HG02885 (cell line): Measurements from ENCODE around the gene PLEKHO2.
"Not testable (repeated sequence)": the region's sequence is repeated elsewhere in the genome, so short reads cannot be mapped to it uniquely, and the experiment has no call there.

Experiments used
- ATAC-seq: cut with Tn5 transposase; IDR thresholded peaks from one replicate; pipeline ENCODE4 v1.9.1; 2021; ENCODE audit warnings: mild to moderate bottlenecking; ENCODE audit not compliant: unreplicated experiment, poor library complexity

The PLEKHO2 gene, protein sequence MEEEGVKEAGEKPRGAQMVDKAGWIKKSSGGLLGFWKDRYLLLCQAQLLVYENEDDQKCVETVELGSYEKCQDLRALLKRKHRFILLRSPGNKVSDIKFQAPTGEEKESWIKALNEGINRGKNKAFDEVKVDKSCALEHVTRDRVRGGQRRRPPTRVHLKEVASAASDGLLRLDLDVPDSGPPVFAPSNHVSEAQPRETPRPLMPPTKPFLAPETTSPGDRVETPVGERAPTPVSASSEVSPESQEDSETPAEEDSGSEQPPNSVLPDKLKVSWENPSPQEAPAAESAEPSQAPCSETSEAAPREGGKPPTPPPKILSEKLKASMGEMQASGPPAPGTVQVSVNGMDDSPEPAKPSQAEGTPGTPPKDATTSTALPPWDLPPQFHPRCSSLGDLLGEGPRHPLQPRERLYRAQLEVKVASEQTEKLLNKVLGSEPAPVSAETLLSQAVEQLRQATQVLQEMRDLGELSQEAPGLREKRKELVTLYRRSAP

GRCh38 chr15:64841344-64842095 lies at the start of gene PLEKHO2:
Gene PLEKHO2 (plus strand): TSS chr15:64841915. CDS start chr15:64842017, 102 bp downstream.
- ATAC-seq: peak; percentile 65

GRCh38 chr15:64792282-64792681 lies 49.4 kb upstream of the PLEKHO2 start:
- no peak for ATAC-seq

DNA sequence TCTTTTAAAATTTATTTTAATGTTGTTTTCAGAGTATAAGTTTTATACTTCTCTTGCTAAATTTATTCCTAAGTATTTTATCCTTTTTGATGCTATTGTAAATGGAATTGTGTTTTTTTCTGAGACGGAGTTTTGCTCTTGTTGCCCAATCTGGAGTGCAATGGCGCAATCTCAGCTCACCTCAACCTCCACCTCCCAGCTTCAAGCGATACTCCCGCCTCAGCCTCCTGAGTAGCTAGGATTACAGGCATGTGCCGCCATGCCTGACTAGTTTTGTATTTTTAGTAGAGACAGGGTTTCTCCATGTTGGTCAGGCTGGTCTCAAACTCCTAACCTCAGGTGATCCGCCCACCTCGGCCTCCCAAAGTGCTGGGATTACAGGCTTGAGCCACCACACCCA lies 46.4 kb upstream of the PLEKHO2 start:
- ATAC-seq: not testable (repeated sequence)

GRCh38 chr15:64795921-64796320 lies 45.8 kb upstream of the PLEKHO2 start:
- ATAC-seq: not testable (repeated sequence)

DNA sequence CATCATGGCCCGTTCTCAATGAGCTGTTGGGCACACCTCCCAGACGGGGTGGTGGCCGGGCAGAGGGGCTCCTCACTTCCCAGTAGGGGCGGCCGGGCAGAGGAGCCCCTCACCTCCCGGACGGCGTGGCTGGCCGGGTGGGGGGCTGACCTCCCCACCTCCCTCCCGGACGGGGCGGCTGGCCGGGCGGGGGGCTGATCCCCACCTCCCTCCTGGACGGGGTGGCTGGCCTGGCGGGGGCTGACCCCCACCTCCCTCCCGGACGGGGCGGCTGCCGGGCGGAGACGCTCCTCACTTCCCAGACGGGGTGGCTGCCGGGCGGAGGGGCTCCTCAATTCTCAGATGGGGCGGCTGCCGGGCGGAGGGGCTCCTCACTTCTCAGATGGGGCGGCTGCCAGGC lies 42.8 kb upstream of the PLEKHO2 start:
- ATAC-seq: not testable (repeated sequence)

DNA sequence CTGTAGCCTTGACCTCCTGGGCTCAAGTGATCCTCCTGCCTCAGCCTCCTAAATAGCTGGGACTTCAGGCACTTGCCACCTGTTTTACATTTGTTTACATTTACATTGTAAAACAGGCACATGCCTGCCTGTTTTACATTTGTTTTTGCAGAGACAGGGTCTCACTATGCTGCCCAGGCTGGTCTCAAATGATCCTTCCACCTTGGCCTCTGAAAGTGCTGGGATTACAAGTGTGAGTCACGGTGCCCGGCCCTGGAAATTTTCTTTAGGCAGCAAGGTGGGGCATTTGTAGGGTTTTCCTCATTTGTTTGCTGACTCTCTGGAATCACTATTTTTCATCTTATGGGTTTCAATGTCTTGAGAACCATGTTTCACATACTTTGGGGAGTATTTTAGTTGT lies 41.2 kb upstream of the PLEKHO2 start:
- no peak for ATAC-seq

DNA sequence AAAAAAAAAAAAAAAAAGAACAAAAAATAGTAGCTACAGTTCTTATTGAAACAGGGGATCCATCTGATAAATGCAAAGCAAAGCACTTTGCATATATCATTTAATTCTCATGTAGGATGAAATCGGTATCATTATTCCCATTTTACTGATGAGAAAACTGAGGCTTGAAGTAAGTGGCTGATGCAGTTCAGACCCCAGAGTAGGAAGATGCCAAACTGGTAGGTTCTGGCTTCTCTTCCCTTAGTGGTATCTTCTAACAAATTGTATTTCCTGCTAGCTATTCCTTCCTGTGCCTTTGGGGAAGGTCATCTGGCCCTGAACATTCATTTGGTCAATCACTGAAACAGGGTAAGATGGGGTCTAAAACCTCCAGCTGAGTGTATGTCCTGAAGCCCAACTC lies 38.2 kb upstream of the PLEKHO2 start:
- no peak for ATAC-seq

DNA sequence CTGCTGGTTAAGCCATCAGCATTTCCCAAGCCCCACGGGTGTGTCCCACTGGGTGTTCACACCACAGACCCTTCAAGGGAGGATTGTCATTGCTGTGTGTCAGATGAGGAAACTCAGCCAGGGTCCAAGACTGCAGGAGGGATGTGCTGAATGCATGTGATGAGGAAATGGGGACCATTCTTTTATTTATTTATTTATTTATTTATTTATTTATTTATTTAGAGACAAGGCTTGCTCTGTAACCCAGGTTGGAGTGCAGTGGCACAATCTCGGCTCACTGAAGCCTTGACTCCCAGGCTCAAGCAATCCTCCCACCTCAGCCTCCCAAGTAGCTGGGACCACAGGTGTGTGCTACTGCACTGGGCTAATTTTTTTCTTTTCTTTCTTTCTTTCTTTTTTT lies 37.1 kb upstream of the PLEKHO2 start:
- no peak for ATAC-seq

GRCh38 chr15:64806509-64806908 lies 35.2 kb upstream of the PLEKHO2 start:
- no peak for ATAC-seq

DNA sequence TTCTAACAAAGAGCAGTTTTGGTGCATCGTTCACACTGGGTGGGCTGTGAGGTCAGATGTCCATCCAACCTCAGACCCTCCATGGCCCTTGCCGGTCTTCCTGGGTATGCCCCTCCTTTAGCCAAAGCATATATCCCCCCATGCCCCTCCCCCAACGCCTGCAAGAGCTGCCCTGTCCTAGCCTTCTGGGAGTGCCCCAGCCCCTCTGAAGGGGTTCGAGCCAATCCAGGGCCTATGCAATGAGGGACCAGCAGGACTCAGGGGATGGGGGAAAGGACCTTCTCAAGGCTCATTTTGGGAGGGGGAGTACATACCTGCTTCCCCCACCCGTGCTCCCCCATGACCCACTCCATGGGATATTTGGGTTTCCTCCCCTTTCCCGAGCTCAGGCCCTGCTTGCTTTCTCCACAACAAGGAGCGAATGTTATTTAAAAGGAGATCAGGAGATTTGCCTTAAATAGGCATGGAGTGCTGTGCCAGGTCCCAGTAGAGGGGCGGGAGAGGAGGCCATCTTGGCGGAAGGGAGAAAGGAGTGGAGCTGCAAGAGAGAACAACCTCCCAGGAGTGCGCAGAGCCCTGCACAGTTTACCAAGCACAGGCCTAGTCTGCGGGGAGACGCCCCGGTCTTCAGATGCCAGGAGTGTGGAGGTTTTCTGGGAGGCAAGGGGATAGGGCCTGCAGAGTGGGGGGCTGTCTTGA lies 34.5 kb upstream of the PLEKHO2 start:
- ATAC-seq: no peak

GRCh38 chr15:64807751-64808222 lies 33.9 kb upstream of the PLEKHO2 start:
- no peak for ATAC-seq

DNA sequence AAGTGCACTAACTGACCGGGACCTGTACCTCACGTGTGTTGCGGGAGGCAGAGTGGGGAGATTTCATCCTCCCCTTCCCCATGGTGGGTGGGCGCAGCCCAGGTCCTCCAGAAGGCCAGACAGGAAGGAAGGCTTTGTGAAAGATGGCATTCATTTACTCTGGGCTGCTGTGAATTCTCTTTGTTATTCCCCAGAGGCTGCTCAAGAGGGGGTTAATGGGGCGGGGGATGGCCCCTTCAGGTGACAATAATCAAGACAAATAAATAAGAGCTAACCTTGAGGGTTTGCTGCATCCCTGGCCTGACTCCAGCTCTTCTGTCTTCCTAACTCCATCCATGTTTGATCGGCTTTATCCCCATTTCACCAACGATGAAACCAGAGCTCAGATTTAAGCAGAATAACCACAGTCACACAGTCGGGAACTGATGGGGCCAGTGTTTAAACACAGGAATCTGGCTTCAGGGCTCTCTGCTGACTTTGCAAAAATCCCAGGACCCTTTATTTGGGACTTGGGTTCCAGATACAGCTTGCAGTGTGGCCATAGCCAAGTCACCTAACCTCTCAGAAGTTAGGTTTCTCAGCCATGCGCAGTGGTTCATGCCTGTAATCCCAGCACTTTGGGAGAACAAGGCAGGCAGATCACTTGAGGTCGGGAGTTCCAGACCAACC lies 32.8 kb upstream of the PLEKHO2 start:
- no peak for ATAC-seq

DNA sequence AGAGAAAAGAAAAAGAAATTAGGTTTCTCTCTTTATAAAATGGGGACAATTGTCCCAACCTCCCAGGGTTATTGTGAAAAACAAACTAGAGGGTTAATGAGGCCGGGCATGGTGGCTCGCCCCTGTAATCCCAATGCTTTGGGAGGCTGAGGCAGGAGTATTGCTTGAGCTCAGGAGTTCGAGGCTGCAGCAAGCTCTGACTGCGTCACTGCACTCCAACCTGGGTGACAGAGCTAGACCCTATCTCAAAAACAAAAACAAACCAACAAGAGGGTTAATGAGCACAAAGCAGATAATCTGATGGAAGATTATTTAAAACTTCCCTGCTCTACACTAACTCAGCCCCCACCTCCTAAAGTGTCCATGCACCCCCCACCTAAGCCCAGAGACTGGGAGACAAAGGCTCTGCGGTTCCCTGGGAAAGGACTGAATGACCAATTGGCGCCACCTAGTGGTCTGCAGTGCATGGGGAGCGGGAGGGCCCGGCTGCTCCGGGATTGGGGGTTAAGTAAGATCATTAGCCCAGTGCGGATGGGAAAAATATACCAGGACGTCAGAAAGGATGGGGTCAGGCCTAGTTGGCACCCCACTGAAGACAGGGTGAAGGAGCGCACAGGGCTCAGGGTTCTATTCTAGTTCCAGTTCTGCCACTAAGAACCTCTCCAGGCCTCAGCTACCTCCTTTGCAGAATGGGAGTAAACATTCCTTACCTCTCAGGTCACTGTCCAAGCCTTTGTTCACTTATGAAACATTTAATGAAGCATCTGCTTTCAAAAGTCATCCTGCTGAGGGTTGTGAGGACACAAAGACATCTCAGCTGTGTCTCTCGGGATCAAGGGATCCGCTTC lies 31.8 kb upstream of the PLEKHO2 start:
- no peak for ATAC-seq

GRCh38 chr15:64810497-64811326 lies 31.0 kb upstream of the PLEKHO2 start:
- no peak for ATAC-seq

DNA sequence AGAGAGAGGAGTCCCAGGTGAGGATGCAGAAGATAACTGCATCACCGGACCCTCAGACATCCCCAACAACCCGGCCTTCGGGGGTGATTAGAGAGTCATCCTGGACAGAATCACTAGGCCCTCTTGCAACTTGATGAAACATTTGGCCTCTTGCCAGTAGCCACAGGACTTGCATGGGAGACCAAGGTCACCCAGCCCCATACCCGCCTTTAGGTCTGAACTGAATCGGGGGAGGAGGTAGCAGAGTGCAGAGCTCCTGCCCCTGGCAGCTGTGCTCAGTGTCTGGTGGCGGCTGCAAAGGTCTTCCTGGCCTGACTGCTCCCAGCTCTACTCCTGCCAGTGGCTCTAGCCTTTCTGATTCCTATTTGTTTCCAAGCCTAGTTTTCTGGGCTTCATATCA lies 28.6 kb upstream of the PLEKHO2 start:
- no peak for ATAC-seq

DNA sequence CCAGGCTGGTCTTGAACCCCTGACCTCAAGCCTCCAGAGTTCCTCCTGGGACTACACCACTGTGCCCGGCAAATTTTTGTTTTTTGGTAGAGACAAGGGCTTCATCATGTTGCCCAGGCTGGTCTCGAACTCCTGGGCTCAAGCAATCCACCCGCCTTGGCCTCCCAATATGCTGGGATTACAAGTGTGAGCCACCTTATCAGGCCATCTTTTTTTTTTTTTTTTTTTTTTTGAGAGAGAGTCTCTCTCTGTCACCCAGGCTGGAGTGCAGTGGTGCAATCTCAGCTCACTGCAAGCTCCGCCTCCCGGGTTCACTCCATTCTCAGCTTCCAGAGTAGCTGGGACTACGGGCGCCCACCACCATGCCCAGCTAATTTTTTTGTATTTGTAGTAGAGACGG lies 27.4 kb upstream of the PLEKHO2 start:
- ATAC-seq: not testable (repeated sequence)

DNA sequence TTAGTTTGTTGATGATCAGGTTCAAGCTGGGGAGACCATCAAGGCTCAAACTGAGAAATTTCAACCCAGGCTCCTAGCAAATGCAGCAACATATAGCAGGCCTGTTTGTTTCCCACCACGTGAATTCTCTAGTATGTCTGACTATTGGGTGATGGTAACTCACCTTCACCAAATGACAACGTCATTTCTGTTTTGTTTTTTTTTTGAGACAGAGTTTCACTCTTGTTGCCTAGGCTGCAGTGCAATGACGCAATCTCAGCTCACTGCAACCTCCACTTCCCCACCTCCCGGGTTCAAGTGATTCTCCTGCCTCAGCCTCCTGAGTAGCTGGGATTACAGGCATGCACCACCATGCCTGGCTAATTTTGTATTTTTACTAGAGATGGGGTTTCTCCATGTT lies 26.8 kb upstream of the PLEKHO2 start:
- ATAC-seq: not testable (repeated sequence)

DNA sequence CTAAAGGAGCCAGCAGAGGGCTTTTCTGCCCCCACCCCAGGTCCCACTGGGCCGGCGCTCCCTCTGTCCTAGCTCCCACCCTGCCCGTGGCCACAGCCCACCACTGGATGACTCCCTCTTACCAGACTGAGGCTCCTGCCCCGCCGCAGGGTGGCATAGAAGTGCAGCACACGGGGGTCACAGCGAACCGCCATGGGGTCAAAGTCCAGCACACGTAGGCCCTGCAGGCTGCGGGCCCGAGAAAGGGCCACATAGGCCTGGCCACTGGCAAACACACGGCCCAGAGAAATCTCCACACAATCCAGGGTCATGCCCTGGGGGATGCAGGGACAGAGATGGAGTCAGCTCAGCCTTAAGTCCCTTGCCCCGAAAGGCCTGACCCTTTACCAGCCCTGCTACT lies 25.3 kb upstream of the PLEKHO2 start:
- ATAC-seq: no peak
